K562 (cell line): ENCODE data around the gene ATP8B2. TPM values are rescaled to one million over a fixed set of nuclear protein-coding genes. Genes with fewer than 3 reads are reported as not detected.

Experiments used
- MYC ChIP-seq, 2 experiments: fragments of 250-450 bp in 1 of 2; sonication (Bioruptor Pico) in 1 of 2; IDR thresholded peaks; 2 replicates each; pipeline versions ENCODE4 v1.5.1 to v1.6.1; 2012 to 2021; ENCODE audit warnings: low read depth in 2 of 2, borderline replicate concordance in 1 of 2, improper control_type of control experiment in 1 of 2, low read length in 1 of 2, mild to moderate bottlenecking in 1 of 2, moderate library complexity in 1 of 2
- PHF8 ChIP-seq: fragments of 200-600 bp; sonication (generic); IDR thresholded peaks from 2 replicates; pipeline ENCODE4 v1.6.1; 2012; ENCODE audit warnings: mixed run types, mild to moderate bottlenecking, inconsistent platforms, low read length, moderate library complexity, borderline replicate concordance
- polyA plus RNA-seq, 8 experiments: library from polyadenylated mRNA; depleted of rRNA in 4 of 8; stranded (reverse) in 5 of 8; unstranded in 3 of 8; fragments of >200 nt; fragmentation: Nextera tagmentation in 2 of 8; fragmentation: Illumina TruSeq in 1 of 8; extraction: Ambion mirVana in 2 of 8; extraction: Trizol in 1 of 8; gene quantifications; 2 replicates each; pipeline versions ENCODE4 v1.2.1 to v1.2.3, GENCODE V29; 2011 to 2014; ENCODE audit warnings: inconsistent platforms in 1 of 8, missing spikeins in 1 of 8
- total RNA-seq, 7 experiments: library from RNA; depleted of rRNA in 6 of 7; stranded (reverse); fragments of >200 nt in 6 of 7; fragmentation: Illumina TruSeq in 2 of 7; extraction: Trizol in 2 of 7; gene quantifications; 2 replicates each; pipeline versions ENCODE4 v1.2.1 to v1.2.3, GENCODE V29; 2011 to 2021; ENCODE audit warnings: low replicate concordance in 1 of 7
- TF ChIP-seq, protein P1 (sequence below): fragments of 450-650 bp; IDR thresholded peaks from 2 replicates; pipeline ENCODE4 v1.6.1; 2016; ENCODE audit warnings: mild to moderate bottlenecking, moderate library complexity
- TF ChIP-seq, protein P2 (sequence below): fragments of 450-650 bp; IDR thresholded peaks from 2 replicates; pipeline ENCODE4 v1.6.1; 2018; ENCODE audit not compliant: partially characterized antibody

Gene ATP8B2
- total and polyA plus RNA-seq, 9 of the 15 experiments (the other 6 are each of a cell fraction or from before 2014, with no cell fraction given) = 0.27 to 33.2 (median 18.4) TPM

DNA sequence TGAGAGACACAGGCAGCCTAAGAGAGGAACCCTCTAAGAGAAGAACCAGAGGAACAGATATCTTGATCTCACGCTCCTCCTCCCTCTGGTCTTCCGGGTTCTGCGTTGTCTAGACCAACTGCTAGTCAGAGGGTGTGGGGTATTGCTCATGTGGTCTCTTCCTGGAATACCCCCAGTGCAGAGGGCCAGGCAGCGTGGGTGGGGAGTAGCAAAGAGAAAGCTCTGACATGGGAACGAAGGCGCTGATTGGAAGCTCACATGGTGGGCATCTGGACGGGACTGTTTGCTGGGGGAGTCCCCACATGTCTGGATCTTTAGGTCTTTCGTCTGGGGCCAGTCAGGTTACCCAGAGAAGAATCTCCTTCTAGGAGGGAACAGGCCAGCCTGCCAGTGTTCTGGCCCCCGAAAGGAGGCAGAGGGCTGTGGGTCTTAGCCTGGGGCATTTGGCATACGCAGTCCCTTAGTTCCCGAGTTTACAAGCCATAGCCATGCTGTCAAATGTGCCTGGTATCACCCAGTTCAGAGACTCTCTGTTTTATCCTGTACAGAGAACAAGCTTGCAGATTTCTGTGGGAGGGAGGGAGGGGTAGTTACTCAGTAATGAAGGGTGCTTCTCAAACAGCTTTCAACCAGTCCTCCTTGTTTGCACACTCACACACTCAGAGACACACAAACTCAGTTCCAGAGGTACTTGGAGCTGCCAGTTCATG is 61.5 kb downstream of the ATP8B2 start (continued):
- TF ChIP-seq, protein P1, sequence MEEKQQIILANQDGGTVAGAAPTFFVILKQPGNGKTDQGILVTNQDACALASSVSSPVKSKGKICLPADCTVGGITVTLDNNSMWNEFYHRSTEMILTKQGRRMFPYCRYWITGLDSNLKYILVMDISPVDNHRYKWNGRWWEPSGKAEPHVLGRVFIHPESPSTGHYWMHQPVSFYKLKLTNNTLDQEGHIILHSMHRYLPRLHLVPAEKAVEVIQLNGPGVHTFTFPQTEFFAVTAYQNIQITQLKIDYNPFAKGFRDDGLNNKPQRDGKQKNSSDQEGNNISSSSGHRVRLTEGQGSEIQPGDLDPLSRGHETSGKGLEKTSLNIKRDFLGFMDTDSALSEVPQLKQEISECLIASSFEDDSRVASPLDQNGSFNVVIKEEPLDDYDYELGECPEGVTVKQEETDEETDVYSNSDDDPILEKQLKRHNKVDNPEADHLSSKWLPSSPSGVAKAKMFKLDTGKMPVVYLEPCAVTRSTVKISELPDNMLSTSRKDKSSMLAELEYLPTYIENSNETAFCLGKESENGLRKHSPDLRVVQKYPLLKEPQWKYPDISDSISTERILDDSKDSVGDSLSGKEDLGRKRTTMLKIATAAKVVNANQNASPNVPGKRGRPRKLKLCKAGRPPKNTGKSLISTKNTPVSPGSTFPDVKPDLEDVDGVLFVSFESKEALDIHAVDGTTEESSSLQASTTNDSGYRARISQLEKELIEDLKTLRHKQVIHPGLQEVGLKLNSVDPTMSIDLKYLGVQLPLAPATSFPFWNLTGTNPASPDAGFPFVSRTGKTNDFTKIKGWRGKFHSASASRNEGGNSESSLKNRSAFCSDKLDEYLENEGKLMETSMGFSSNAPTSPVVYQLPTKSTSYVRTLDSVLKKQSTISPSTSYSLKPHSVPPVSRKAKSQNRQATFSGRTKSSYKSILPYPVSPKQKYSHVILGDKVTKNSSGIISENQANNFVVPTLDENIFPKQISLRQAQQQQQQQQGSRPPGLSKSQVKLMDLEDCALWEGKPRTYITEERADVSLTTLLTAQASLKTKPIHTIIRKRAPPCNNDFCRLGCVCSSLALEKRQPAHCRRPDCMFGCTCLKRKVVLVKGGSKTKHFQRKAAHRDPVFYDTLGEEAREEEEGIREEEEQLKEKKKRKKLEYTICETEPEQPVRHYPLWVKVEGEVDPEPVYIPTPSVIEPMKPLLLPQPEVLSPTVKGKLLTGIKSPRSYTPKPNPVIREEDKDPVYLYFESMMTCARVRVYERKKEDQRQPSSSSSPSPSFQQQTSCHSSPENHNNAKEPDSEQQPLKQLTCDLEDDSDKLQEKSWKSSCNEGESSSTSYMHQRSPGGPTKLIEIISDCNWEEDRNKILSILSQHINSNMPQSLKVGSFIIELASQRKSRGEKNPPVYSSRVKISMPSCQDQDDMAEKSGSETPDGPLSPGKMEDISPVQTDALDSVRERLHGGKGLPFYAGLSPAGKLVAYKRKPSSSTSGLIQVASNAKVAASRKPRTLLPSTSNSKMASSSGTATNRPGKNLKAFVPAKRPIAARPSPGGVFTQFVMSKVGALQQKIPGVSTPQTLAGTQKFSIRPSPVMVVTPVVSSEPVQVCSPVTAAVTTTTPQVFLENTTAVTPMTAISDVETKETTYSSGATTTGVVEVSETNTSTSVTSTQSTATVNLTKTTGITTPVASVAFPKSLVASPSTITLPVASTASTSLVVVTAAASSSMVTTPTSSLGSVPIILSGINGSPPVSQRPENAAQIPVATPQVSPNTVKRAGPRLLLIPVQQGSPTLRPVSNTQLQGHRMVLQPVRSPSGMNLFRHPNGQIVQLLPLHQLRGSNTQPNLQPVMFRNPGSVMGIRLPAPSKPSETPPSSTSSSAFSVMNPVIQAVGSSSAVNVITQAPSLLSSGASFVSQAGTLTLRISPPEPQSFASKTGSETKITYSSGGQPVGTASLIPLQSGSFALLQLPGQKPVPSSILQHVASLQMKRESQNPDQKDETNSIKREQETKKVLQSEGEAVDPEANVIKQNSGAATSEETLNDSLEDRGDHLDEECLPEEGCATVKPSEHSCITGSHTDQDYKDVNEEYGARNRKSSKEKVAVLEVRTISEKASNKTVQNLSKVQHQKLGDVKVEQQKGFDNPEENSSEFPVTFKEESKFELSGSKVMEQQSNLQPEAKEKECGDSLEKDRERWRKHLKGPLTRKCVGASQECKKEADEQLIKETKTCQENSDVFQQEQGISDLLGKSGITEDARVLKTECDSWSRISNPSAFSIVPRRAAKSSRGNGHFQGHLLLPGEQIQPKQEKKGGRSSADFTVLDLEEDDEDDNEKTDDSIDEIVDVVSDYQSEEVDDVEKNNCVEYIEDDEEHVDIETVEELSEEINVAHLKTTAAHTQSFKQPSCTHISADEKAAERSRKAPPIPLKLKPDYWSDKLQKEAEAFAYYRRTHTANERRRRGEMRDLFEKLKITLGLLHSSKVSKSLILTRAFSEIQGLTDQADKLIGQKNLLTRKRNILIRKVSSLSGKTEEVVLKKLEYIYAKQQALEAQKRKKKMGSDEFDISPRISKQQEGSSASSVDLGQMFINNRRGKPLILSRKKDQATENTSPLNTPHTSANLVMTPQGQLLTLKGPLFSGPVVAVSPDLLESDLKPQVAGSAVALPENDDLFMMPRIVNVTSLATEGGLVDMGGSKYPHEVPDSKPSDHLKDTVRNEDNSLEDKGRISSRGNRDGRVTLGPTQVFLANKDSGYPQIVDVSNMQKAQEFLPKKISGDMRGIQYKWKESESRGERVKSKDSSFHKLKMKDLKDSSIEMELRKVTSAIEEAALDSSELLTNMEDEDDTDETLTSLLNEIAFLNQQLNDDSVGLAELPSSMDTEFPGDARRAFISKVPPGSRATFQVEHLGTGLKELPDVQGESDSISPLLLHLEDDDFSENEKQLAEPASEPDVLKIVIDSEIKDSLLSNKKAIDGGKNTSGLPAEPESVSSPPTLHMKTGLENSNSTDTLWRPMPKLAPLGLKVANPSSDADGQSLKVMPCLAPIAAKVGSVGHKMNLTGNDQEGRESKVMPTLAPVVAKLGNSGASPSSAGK = peak; percentile 62
- TF ChIP-seq, protein P2, sequence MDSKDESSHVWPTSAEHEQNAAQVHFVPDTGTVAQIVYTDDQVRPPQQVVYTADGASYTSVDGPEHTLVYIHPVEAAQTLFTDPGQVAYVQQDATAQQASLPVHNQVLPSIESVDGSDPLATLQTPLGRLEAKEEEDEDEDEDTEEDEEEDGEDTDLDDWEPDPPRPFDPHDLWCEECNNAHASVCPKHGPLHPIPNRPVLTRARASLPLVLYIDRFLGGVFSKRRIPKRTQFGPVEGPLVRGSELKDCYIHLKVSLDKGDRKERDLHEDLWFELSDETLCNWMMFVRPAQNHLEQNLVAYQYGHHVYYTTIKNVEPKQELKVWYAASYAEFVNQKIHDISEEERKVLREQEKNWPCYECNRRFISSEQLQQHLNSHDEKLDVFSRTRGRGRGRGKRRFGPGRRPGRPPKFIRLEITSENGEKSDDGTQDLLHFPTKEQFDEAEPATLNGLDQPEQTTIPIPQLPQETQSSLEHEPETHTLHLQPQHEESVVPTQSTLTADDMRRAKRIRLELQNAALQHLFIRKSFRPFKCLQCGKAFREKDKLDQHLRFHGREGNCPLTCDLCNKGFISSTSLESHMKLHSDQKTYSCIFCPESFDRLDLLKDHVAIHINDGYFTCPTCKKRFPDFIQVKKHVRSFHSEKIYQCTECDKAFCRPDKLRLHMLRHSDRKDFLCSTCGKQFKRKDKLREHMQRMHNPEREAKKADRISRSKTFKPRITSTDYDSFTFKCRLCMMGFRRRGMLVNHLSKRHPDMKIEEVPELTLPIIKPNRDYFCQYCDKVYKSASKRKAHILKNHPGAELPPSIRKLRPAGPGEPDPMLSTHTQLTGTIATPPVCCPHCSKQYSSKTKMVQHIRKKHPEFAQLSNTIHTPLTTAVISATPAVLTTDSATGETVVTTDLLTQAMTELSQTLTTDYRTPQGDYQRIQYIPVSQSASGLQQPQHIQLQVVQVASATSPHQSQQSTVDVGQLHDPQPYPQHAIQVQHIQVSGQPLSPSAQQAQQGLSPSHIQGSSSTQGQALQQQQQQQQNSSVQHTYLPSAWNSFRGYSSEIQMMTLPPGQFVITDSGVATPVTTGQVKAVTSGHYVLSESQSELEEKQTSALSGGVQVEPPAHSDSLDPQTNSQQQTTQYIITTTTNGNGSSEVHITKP = peak; percentile 98
- peak; percentile 52; the same call in 1 of the 2 replicates for TF ChIP-seq PHF8
- TF ChIP-seq MYC (IDR thresholded peaks at IDR 0.05; ENCODE audit: low read depth, low read length) = peak; percentile 29; the same call in 1 of the 2 replicates
- no peak for TF ChIP-seq MYC (CRISPR knock-in tag; IDR thresholded peaks at IDR 0.05; ENCODE audit: borderline replicate concordance, low read depth)
